GM19455 (cell line): ENCODE measurements around the gene BRAF.
"Not testable (repeated sequence)": the region's sequence is repeated elsewhere in the genome, so short reads cannot be mapped to it uniquely, and the experiment has no call there.

Experiments
- ATAC-seq: cut with Tn5 transposase; IDR thresholded peaks from one replicate; pipeline ENCODE4 v1.9.1; 2021; ENCODE audit not compliant: unreplicated experiment

BRAF gene

DNA sequence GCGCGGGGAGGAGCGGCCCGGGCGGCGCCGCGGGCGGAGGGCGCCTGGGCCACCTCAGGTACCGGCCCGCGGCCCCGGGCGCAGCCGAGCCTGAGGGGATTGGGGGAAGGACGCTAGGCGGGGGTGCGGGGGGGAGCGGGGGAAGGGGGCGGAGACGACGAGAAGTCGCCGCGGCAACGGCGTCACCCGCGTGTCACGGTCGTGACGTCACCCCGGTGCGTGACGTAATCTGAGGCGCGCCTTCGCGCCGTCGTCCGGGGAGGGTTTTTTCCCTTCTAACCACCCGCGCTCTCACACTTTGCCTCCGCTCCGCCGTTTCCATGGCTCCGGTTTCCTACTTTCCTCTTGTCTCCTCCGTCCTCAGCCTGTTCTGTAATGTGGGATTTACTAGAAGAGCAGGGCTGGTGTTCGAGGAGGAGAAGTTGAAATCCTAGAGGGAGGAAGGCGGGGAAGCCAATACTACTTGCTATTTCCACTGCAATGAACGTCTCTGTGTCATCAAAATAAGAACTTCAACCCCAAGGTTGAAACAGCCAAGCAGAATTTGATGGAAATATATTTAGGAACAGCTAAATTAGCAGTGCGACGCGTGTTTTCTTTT, at the start of gene BRAF:
Gene BRAF, minus strand, starts transcription at position 109 of the 601 bp plus-strand sequence. CDS start 226 bp downstream, outside the sequence.
- peak; percentile 46 for ATAC-seq

DNA sequence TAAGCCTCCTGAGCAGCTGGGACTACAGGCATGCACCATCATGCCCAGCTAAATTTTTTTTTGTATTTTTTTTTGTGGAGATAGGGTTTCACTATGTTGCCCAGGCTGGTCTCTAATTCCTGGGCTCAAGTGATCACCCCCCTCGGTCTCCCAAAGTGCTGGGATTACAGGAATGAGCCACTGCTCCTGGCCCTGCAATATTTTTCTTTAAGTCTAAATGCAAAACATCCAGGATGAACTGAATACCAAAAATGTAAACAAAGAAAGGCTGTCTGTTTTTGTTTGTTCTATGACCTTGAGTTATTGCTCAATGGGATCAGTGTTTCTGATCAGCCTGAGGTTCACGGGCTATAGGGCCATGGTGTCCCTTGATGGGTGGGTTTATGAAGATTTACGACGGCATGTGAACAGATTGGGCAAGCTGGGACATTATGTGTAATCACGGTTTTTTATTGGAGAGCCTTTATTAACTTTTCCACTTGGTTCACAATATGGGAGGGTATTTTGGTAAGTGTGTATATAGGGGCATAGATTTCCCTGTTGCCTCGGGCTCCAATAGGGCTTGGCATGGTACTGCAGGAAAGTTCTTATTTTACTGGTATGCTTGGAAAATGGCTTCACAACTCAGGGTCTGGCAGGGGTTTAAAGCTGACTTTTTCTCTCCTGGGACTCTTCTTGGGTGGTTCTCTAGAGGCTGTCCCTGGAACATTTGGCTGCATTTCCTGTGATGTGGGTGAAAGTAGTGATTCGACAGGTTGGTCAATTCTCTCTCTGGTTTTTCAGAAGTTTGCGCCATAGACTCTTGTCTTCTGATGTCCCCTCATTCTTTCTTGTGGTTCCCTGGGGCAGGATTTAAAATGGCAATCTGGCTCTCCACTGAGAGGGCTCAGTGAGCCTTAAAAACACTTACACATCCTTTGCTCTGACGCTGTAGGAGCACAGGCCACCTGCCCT, 48.4 kb upstream of the BRAF start:
- ATAC-seq: no peak

DNA sequence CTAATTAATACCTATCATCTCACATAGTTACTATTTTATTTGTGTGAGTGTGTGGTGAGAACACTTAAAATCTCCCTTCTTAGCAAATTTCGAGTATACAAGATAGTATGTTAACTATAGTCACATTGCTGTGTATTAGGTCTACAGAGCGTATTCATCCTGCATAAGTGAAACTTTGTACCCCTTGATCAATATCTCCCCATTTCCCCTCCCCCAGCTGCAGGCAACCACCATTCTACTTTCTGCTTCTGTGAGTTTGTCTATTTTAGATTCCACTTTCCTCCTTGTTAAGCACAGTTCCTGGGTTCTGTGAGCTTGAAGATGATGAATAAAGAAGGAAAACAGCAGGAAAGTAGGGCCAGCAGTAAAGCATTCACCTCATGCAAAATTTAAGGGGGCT, 47.6 kb upstream of the BRAF start:
- ATAC-seq: no peak

DNA sequence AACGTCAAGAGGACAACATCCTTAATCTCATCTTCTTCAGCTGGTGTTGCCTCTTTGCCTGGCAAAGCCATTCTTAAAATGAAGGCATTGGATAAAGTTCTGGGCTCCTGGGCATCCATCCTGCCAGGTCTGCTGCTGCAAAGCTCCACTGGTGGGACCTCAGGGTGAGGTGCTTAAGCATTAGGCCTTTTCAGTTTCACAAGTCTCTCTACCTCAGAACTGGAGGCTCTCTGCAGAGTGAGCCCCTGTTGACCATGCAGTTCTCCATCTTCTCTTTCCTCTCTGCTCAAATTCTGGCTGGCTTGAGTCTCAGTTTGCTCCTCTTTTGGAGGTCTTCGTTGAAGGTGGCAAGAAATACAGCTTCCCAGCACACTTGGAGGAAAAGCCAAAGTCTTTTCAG, 42.7 kb upstream of the BRAF start:
- ATAC-seq: no peak

DNA sequence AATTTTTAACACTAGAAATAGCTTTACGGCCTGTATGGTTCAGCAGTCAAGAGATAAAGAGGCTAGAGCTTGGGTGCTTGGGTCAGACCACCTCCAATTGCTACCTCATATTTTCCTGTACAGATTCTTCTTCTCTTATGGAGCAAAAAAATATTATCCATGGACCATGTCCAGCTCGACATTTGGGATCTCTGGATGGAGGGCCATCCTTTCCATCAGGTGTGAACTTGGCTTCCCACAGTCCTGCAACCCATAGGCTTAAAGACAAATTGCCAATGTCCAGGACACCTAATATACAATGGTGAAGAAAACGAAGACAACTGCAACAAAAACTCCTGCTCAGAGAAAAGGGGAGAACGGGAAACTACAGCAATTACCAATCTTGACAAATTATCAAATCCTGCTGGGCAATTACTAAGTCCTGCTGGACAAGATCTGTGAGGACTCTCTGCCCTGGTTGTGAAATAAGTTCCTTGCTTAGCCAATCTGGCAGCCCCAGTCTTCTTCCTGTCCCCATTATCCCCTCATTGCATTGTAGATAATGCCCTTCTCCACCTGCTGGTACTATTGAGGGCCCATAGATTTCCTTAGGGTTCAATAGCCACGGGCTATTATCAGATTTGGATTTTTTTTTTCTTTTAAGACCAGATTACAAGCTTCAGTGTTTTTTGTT, 42.0 kb upstream of the BRAF start:
- no peak for ATAC-seq

DNA sequence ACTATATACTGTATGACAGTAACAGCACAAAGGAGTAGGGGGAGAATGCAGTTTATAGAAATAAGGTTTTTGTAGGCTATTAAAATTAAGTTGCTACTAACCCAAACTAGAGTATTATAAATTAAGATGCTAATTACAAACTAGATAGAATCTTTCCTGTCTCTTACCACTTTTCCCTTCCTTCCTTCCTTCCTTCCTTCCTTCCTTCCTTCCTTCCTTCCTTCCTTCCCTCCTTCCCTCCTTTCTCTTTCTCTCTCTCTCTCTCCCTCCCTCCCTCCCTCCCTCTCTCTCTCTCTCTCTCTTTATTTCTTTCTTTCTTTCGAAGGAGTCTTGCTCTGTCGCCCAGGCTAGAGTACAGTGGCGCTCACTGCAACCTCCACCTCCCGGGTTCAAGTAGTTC, 36.4 kb upstream of the BRAF start:
- ATAC-seq: no peak

DNA sequence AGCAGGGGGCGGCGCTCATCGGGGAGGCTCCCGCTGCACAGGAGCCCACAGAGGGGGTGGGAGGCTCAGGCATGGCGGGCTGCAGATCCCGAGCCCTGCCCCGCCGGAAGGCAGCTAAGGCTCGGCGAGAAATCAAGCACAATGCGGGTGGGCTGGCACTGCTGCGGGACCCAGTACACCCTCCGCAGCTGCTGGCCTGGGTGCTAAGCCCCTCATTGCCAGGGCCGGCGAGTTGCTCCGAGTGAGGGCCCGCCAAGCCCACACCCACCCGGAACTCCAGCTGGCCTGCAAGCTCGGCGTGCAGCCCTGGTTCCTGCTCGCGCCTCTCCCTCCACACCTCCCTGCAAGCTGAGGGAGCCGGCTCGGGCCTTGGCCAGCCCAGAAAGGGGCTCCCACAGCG, 32.3 kb upstream of the BRAF start:
- ATAC-seq: not testable (repeated sequence)

DNA sequence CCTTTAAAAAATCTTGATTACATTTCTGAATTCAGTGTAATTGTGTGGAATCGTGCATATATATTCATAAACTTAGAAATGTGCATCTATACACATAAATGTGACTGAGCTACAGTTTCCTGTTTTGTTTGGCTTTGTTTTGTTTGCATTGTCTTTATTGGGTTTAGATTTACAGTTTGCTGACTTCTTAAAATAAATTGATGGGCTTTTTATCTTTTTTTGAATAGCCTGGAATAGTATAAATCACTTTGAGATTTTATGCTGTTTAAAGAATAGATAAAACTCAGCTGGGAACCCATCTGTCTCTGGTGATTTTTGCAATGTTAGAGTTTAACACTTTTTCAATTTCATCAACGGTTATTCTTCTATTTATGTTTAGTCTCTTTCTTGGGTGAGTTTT, 21.2 kb upstream of the BRAF start:
- no peak for ATAC-seq

DNA sequence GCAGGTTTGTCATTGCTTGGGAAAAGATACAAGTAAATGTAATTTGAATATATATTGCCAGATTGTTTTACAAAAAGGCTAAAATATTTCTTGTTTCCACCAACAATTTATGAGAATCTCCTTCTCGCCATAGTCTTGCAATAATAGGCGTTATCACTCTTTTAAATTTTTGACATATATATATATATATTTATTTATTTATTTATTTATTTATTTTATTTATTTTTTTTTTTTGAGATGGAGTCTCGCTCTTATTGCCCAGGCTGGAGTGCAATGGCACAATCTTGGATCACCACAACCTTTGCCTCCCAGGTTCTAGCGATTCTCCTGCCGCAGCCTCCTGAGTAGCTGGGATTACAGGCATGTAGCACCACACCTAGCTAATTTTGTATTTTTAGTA, 17.5 kb upstream of the BRAF start:
- ATAC-seq: not testable (repeated sequence)

DNA sequence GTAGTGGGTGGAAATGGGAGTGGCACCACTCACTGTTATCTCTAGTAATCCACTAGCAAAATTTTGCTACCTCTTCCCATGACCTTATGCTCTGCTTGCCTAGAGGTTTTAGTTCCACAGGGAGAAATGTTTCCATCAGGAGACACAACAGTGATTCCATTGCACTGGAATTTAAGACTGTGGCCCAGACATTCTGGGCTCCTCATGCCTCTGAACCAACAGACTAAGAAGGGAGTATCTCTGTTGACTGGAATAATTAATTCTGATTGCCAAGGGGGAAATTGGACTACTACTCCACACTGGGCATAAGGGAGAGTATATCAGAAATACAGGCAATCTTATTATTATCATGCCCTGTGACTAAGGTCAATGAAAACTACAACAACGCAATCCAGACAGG, 16.2 kb upstream of the BRAF start:
- ATAC-seq: no peak

DNA sequence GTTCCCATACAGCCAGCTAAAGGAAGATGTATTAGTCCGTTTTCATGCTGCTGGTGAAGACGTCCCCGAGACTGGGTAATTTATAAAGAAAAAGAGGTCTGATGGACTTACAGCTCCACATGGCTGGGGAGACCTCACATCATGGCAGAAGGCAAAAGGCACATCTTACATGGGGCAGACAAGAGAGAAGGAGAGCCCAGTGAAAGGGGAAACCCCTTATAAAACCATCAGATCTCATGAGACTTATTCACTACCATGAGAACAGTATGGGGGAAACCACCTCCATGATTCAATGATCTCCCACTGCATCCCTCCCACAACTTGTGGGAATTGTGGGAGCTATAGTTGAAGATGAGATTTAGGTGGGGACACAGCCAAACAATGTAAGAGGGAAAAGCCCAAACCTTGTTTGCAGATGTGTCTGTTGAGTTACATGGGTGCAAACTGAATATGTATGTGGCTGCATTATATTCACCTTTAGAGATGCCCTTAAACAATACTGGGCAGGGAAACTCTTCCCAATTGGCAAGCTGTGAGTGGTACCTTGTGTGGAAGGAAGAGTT, 13.1 kb upstream of the BRAF start:
- no peak for ATAC-seq

DNA sequence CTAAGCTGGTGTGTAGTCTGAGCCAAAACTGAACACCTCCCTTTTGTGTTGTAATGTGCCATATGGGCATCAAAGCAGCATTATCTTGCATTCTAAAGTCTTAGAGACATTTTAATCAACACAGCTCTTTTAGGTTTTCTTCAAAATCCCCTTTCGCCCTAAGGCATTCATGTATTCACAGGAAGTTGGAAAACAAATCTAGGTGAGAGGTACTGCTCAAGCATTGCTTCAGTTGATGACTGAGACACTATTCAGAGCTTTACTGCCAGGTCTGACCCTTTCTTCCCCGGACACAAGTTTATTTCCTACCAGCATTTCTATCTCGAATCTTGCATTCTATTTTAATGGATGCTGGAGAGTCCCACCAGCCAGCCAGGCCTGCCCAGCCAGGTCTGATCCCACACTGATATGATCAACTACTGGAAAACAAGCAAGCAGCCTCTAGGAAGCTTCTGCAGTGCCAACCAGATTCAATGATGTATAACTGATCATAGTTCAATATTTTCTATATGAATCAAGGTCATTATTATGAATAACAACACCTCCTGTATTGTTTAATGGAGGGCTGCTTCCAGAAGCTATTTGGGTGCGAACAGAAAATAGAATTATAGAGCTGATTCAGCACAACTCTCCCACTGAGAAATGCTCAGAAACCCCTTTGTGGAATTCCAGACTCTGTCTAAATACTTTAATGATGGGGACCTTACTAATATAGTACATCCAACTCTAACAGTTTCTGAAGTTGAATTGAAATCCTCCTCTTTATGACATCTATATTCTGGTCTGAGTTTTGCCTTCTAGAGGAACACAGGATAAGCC, 4.0 kb upstream of the BRAF start:
- no peak for ATAC-seq

DNA sequence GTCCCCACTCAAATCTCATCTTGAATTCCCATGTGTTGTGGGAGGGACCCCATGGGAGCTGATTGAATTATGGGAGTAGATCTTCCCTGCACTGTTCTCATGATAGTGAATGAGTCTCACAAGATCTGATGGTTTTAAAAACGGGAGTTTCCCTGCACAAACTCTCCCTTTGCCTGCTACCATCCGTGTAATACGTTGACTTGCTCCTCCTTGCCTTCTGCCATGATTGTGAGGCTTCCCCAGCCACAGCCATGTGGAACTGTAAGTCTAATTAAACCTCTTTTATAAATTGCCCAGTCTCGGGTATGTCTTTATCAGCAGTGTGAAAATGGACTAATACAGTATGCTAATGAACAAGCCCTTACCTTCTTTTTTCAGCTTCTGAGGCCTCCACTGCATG, 3.2 kb upstream of the BRAF start:
- ATAC-seq: not testable (repeated sequence)

DNA sequence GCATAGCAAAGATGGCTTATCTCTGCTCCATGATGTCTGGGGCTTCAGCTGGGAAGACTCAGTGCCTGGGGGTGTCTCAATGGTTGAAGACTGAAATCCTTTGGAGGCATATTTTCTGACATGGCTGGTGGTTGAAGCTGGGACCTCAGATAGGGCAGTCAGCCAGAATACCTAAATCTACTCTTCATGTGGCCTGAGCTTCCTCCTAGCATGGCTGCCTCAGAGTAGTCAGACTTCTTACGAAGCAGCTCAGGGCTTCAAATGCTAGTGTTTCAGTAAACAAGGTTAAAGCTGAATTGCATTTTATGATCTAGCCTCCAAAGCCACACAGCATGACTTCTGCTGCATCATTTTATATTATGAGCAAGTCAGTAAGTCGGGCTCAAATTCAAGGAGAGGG, 2.6 kb upstream of the BRAF start:
- ATAC-seq: no peak

DNA sequence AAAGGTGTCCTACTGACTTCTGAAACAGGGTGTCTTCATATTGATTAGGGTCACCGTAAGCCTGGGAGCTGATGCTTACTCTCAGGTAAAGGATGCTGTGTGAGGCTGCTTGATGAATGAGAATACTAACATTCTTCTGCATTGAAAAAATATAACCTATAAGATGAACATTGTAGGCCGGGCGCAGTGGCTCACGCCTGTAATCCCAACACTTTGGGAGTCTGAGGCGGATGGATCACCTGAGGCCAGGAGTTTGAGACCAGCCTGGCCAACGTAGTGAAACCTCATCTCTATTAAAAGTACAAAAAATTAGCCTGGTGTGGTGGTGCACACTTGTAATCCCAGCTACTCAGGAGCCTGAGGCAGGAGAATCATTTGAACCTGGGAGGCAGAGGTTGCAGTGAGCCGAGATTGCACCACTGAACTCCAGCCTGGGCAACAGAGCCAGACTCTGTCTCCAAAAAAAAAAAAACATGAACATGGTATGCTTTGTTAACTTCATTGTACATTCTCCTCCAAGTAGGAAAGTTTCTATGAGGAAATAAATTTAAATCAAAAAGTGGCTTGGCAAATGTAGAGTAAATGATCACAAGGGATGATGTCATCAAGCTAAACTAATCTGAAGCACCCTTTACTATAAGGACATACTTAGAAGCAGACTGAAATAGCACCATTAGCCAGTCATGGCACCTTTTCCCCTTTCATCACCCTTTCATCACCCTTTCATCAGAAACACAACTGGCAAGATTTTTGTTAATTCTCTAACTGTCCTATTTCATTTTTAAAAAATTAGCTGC, 1.5 kb upstream of the BRAF start:
- ATAC-seq: no peak

DNA sequence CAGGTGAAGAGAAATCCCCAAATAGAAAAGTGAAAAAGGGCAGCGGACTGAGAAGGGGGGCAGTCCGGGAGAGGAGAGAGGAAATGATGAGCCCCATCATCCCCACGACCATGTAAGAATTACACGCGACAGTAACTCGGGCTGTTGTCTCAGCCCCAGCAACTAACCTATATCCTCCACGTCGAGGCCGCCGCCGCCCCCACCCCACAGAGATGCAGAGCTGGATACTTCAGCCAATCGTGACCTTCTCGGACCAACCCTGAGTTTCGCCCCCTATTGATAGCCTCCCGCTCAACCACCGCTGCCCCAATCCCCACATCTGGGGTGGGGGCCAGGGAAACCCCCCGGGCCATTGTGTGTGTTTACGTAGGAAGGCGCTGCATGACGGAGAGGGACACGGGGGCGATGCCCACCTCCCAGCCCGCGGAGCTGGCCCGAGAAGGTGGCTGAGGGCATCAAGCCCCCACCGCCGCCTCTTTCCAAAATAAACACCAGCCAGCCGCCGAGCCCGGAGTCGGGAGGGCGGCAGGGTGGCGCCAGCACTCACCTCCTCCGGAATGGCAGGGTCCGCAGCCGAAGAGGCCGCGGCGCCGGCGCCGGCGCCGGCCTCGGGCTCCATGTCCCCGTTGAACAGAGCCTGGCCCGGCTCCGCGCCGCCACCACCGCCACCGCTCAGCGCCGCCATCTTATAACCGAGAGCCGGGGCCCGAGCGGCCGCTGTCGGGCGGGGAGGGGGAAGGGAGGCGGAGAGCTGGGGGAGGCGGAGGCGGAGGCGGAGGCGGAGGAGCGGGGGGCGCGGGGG, 509 bp downstream of the BRAF start:
- peak; percentile 85 for ATAC-seq

DNA sequence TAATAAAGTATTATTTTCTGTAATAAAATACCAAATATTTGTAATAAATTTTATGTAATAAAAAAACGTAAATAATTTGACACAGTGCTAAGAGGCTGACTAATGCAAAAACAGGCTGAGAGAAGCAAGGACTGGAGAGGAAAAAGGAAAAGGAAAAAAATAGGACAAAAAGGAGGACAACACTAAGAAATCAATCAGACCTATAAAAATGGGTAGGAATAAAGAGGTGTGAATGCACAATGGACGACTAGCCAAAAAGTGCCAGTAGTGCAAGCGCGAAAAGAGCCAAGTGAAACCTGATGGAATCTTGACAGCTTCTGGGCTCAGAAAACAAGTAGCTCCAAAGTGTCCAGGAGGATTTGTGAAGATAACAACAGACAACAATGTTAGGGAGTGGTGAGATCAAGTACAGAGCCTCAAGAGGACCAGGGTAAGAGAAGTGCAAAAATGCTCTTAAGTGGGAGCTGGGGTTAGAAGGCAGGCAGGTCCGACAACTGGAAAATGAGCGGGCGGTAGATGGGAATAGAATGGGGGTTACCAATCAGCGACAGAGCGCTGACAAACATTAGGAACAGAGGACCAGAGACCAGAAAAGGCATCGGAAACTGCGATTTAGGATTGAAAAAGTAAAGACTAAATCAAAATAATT, 1.2 kb downstream of the BRAF start:
- ATAC-seq: peak; percentile 5

DNA sequence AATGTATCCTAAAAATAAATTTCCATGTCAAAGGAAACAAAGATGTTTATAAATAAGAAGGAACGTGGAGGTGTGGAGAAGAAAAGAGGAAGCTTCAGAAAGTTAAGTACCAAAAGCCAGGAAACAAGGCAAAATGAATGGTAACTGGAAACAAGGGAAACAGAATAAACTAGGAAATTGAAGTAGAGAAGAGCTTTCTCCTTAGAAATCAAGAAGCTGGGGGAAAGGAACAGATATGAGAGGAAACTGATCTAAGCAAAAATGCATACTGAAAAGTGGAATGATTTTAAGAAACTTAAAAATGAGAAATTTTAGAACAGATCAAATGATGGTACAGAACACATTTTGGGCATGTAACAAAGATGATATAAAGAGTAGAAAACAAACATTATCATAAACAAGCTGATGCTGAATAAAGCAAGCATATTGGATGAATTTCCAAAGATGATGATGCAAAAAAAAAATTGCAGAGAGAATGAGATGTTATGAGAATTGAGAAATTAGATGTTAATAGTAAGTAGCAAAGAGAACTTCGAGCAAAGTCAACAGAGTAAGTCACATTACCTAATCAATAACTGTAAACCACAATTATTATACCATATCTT, 1.9 kb downstream of the BRAF start:
- ATAC-seq: no peak
